ENCODE measurements around the gene PVALB.

DNA sequence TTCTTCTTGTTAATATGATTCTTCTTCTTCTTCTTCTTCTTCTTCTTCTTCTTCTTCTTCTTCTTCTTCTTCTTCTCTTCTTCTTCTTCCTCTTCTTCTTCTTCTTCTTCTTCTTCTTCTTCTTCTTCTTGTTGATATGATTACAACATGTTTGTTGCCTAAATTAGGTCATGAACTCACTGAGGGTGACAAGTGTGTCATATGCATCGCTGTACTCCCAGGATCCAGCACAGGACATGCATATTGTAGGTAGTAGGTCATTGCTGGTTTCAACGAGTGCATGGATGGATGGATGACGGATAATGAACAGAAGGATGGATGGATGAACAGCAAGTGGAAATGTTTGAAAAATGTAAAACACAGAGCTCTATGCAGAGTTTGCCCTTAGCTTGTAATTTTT, 14.9 kb upstream of the PVALB start:
- TF ChIP-seq CTCF (conservative IDR thresholded peaks at IDR 0.05; ENCODE audit: low read length) = no peak
- TF ChIP-seq EZH2phosphoT487 (IDR thresholded peaks at IDR 0.05; ENCODE audit: borderline replicate concordance, low read depth, low read length) = no peak

Data from OCI-LY7 (cell line).